ENCODE results near the gene GFPT1. TPM values are rescaled to one million over a fixed set of nuclear protein-coding genes. Genes with fewer than 3 reads are reported as not detected.
A peak's percentile ranks its signal among the peaks of the same experiment; 100 is the strongest.

Gene GFPT1
- total RNA-seq, 2 donors from 2014 or later: 25.1 to 57.7 TPM

DNA sequence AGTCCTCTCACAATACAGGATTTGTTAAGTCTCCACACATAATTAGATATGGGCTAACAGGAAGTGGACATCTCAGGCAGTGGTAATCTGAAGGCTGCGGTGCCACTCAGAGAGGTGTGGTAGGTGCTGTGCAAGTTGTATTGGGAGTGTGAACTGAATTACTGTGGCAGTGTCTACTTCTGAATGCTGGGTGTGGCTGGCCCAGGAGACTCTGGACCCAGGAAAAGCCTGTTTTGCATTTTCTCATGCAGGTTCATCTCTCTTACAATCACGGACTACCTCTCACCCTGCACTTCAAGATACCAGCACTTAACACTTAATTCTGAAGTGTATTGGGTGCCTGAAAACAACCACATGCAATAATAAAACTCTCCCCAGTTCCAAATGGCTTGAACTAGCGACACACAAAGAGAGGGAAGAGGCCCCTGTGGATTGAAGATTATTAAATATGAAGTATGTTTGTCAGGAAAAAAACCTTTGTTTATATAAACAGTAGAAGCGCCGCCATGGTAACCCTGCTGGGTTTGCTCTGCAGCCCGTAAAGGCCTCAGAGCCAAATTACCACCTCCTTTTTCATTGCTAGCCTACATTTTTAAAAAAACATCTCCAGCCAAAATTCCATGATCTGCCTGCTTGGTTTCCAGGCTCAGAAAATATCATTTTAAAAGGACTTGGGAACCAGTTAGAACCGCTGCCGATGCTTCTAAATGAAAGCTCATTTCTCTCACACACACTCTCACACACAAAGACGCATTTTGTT is 77.5 kb downstream of the GFPT1 start:
- Mint-ChIP-seq H3K27ac (no peak overlapping the region), H3K9me3 (no peaks in the 10 kb centered on the region), H3K36me3 (peaks cover 0 to 8% of the 10 kb centered on the region in 2 donors)
- DNase-seq (ENCODE audit: low spot score in 2 of 2): no peak
- no peak for ATAC-seq

DNA sequence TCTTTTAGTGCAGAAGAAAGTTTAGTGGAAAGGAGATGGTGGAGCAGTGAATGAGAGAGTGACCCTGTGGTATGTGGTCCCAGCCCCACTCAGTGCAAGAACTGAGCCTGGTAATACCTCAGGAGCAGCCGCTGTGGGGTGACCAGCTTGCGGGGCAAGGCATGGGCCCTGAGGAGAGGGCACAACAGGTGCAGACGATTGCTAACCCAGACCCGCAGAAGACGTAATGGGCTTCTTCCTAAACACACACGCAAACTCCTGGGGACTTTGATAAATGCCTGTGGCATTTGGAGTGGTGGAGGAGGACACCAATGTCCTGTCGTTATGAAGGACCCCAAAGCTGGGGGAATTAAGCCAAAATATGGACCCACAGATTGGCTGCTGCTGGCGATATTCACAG is 78.7 kb downstream of the GFPT1 start:
- H3K36me3 Mint-ChIP-seq: peaks cover 6 to 14% of the 10 kb centered on the region in 2 donors
- DNase-seq (ENCODE audit: low spot score in 2 of 2) (no peak), ATAC-seq (no peak)
- H3K27ac Mint-ChIP-seq: no peak overlapping the region
- peaks cover 0 to 4% of the 10 kb centered on the region in 2 donors for H3K9me3 Mint-ChIP-seq

GRCh38 chr2:69307579-69308064 is 79.4 kb downstream of the GFPT1 start:
- DNase-seq (ENCODE audit: low spot score in 2 of 2) (no peak), ATAC-seq (no peak)
- H3K27ac Mint-ChIP-seq: no peak overlapping the region
- peaks cover 6 to 8% of the 10 kb centered on the region in 2 donors for H3K36me3 Mint-ChIP-seq
- H3K9me3 Mint-ChIP-seq: peaks cover 0 to 4% of the 10 kb centered on the region in 2 donors

GRCh38 chr2:69306822-69307578 is 80.0 kb downstream of the GFPT1 start:
- peaks cover 6 to 8% of the 10 kb centered on the region in 2 donors for H3K36me3 Mint-ChIP-seq
- ATAC-seq (peak; percentile 85 to 88), DNase-seq (ENCODE audit: low spot score in 2 of 2) (peak in 1 of 2 donors; percentile 74)
- H3K9me3 Mint-ChIP-seq: peaks cover 0 to 4% of the 10 kb centered on the region in 2 donors
- H3K27ac Mint-ChIP-seq: no peak overlapping the region

GRCh38 chr2:69306393-69306821 is 80.6 kb downstream of the GFPT1 start:
- DNase-seq (ENCODE audit: low spot score in 2 of 2): no peak
- ATAC-seq: no peak
- H3K9me3 Mint-ChIP-seq: peaks cover 0 to 4% of the 10 kb centered on the region in 2 donors
- H3K27ac Mint-ChIP-seq: no peak overlapping the region
- peaks cover 6 to 8% of the 10 kb centered on the region in 2 donors for H3K36me3 Mint-ChIP-seq

DNA sequence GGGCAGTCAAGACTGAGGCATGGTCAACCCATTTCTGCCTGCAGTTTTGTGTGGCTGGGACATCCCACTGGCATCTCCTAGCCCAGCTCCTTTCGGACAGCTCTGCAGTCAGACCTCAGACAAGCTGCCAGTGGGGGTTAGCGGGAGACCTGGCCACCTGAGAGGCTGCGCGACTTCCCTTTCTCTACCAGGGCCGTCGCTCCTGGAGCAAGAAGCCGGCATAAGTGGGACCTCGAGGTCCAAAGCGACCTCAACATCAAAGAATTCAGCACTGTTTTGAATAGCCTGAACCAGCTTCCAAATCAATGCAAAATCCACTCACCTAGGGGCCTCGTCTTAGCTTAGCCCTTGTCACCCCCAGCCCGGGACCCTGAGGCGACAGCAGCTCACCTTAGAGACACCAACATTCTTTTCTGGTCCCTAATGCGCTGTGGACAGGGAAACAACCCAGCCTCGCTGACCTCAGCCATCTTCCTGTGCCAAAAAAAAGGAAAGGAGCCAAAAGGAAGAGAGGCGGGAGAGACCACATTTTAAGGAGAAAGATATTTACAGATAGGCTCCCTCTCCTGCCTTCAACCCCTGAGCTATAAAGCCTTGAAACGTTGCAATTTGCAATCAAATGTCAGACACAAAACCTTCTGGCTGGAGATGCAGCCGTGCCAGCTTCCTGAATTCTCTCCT is 81.2 kb downstream of the GFPT1 start:
- Mint-ChIP-seq H3K27ac (no peak overlapping the region), H3K9me3 (peaks cover 0 to 4% of the 10 kb centered on the region in 2 donors), H3K36me3 (peaks cover 6 to 8% of the 10 kb centered on the region in 2 donors)
- ATAC-seq (no peak), DNase-seq (ENCODE audit: low spot score in 2 of 2) (no peak)

- Mint-ChIP-seq H3K9me3 (peaks cover 0 to 4% of the 10 kb centered on the region in 2 donors), H3K27ac (no peak overlapping the region), H3K36me3 (peaks cover 6 to 8% of the 10 kb centered on the region in 2 donors)
- DNase-seq (ENCODE audit: low spot score in 2 of 2) (no peak), ATAC-seq (no peak)
These were observed 81.9 kb downstream of the GFPT1 start for GRCh38 chr2:69305166-69305565.

DNA sequence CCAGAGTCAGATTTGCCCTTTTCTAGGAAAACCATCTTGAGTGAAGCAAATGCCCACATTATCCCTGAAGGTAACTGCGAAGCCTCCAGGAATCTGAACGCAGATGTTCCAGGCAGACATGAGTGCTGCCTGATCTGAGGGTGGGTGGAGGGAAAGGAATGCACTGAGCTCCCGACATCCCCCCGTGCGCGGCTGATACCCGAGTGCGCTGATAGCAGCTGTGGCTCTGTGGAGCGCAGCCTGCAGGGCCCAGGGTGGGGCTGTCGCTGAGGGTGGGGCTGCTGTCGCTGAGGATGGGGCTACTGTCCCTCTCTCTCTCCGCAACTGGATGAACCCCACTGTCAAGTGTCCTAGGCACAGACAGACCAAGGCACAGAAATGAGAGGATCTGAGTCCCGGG is 82.4 kb downstream of the GFPT1 start:
- no peak overlapping the region for H3K27ac Mint-ChIP-seq
- H3K9me3 Mint-ChIP-seq: peaks cover 0 to 4% of the 10 kb centered on the region in 2 donors

GRCh38 chr2:69300650-69301049 is 86.4 kb downstream of the GFPT1 start:
- ATAC-seq: no peak
- H3K27ac Mint-ChIP-seq: no peak overlapping the region

More for the DNA sequence above, 82.4 kb downstream of the GFPT1 start:
- ATAC-seq: no peak
- DNase-seq (ENCODE audit: low spot score in 2 of 2): no peak
- peaks cover 6 to 8% of the 10 kb centered on the region in 2 donors for H3K36me3 Mint-ChIP-seq

GRCh38 chr2:69299772-69300516 is 87.1 kb downstream of the GFPT1 start:
- DNase-seq (ENCODE audit: low spot score in 2 of 2) (no peak), ATAC-seq (no peak)
- peaks cover 6 to 8% of the 10 kb centered on the region in 2 donors for H3K36me3 Mint-ChIP-seq
- no peak overlapping the region for H3K27ac Mint-ChIP-seq
- H3K9me3 Mint-ChIP-seq: peaks cover 0 to 4% of the 10 kb centered on the region in 2 donors

More at GRCh38 chr2:69300650-69301049, 86.4 kb downstream of the GFPT1 start:
- no peak for DNase-seq (ENCODE audit: low spot score in 2 of 2)
- Mint-ChIP-seq H3K9me3 (peaks cover 0 to 4% of the 10 kb centered on the region in 2 donors), H3K36me3 (peaks cover 6 to 8% of the 10 kb centered on the region in 2 donors)

DNA sequence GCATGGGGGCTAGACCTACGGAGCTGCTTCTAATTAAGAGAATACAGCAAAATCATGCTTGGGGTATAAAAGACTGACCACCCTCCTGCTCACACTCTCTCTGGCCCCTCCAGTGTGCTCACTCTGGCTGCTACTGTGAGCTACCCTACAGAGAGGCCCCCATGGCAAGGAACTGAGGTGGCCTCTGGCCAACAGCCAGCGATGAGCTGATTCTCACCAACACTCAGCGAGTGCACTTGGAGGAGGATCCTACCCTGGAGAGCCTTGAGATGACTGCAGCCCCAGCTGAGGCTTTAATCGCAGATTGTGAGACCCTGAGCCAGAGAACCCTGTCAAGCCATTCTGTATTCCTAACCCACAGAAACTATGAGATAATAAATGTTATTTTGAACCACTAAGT is 88.2 kb downstream of the GFPT1 start:
- Mint-ChIP-seq H3K36me3 (peaks cover 1% of the 10 kb centered on the region in 2 donors), H3K27ac (no peak overlapping the region), H3K9me3 (no peaks in the 10 kb centered on the region)
- DNase-seq (ENCODE audit: low spot score in 2 of 2) (no peak), ATAC-seq (no peak)

GRCh38 chr2:69298261-69298660 is 88.8 kb downstream of the GFPT1 start:
- Mint-ChIP-seq H3K9me3 (no peaks in the 10 kb centered on the region), H3K27ac (no peak overlapping the region), H3K36me3 (no peaks in the 10 kb centered on the region)
- DNase-seq (ENCODE audit: low spot score in 2 of 2) (no peak), ATAC-seq (peak in 1 of 2 donors; percentile 58)

DNA sequence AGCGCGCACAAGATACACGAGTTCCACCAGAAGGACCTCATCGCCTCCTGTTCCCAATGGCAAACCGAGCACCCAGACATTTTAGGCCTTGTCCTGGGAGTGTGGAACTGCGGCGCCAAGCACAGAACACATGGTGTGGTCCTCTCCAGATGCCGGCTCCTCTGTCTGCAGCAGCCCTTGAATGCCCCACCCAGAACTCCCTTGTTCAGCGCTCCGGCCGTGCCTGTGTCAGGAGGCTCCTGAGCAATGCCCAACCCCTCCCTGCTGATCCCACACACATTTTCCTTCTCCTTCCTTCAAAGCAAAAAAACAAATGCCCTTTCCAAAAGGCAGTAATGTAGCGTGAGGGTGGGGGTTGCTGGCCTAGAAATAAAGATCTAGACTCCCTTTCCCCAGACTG is 89.8 kb downstream of the GFPT1 start:
- ATAC-seq: no peak
- H3K36me3 Mint-ChIP-seq: no peaks in the 10 kb centered on the region
- no peak overlapping the region for H3K27ac Mint-ChIP-seq
- no peaks in the 10 kb centered on the region for H3K9me3 Mint-ChIP-seq
- no peak for DNase-seq (ENCODE audit: low spot score in 2 of 2)

DNA sequence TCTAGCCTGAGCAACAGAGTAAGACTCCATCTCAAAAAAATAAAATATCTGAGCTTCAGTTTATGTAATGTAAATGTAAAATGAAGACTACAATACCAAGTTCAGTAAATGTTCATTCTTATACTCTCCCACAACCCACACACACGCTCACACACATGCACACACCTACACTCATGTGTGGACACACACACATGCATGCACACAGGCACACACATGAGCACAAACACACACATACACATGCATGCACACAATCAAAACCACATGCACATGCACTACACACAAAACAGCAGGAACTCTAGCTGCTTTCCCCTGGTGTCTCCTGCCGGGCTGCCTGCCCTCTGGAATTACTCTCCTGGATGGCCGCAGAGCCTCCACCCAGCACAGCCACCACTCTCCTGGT is 90.6 kb downstream of the GFPT1 start:
- Mint-ChIP-seq H3K36me3 (no peaks in the 10 kb centered on the region), H3K9me3 (no peaks in the 10 kb centered on the region), H3K27ac (no peak overlapping the region)
- ATAC-seq (no peak), DNase-seq (ENCODE audit: low spot score in 2 of 2) (no peak)

DNA sequence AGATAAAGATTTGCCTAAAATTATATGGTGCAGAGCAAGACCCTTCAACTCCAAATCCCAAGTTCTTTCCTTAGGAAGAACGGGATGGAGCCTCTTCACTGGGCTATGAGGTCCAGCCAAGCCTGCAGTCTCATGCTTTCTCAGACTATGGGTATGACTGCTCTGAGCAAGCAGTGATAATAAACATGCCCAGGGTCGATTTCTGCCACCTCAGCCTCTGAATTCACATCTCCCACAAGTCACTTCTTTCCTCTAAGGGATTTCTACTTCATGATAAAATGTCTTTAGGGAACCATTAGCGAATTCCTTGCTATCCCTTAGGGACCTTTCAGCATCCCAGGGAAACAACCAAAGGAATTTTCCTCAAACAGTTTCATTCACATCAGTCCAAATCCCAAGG is 94.8 kb downstream of the GFPT1 start:
- Mint-ChIP-seq H3K9me3 (no peaks in the 10 kb centered on the region), H3K36me3 (no peaks in the 10 kb centered on the region), H3K27ac (no peak overlapping the region)
- ATAC-seq (no peak), DNase-seq (ENCODE audit: low spot score in 2 of 2) (no peak)

- H3K36me3 Mint-ChIP-seq: no peaks in the 10 kb centered on the region
- no peaks in the 10 kb centered on the region for H3K9me3 Mint-ChIP-seq
- DNase-seq (ENCODE audit: low spot score in 2 of 2): no peak
- ATAC-seq: no peak
- H3K27ac Mint-ChIP-seq: no peak overlapping the region
These were observed 95.3 kb downstream of the GFPT1 start for GRCh38 chr2:69291721-69292120.
